Measurements from ENCODE around the gene PCSK2.

The PCSK2 gene

GRCh38 chr20:17443131-17443858 is 216.5 kb downstream of the PCSK2 start:
- DNase-seq (ENCODE audit: low read depth): no peak
- TF ChIP-seq CTCF (IDR thresholded peaks at IDR 0.05; ENCODE audit: insufficient read depth, low read depth, low read length, missing control alignments): no peak
- no peak overlapping the region for H3K4me3 ChIP-seq (ENCODE audit: low read length)

DNA sequence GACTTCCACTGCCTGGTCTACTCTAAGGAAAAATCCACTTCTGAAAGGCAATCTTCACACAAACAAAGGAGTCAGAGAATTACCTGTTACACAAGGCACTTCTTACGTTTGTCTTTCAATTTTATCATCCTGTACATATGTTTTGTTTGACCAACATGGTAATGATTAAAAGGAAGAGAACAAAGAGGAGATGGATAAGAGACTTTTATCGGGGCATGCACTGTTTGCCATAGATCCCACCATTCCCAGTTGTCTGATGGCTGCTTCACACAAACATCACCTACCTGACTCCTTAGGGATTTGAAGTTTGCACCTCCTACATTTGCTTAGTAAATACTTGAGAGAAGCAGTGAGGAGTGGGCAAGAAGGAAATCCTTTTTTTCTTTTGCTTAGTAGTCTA is 217.3 kb downstream of the PCSK2 start:
- no peak for TF ChIP-seq CTCF (IDR thresholded peaks at IDR 0.05; ENCODE audit: insufficient read depth, low read depth, low read length, missing control alignments)
- no peak for DNase-seq (ENCODE audit: low read depth)
- no peak overlapping the region for H3K4me3 ChIP-seq (ENCODE audit: low read length)

DNA sequence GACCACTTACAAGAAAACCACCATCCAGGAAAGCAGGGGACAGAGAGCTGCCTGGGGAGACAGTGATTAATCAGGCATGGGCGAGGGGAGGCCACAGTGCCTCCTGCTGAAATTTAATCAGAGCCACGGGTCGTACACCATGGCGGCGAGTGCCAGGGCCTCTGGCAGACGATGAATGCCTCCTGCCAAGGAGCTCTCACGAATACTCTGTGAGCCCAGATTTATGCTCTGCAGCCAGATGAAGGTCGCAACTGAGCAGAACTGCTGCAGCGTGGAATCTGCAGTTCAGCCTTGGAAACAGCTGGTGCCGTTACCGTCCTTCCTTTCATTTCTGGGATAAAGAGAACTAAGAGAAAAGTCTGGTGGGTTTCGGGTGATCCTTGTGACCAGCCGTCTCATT is 218.7 kb downstream of the PCSK2 start:
- no peak for DNase-seq (ENCODE audit: low read depth)
- no peak overlapping the region for H3K4me3 ChIP-seq (ENCODE audit: low read length)
- no peak for TF ChIP-seq CTCF (IDR thresholded peaks at IDR 0.05; ENCODE audit: insufficient read depth, low read depth, low read length, missing control alignments)

DNA sequence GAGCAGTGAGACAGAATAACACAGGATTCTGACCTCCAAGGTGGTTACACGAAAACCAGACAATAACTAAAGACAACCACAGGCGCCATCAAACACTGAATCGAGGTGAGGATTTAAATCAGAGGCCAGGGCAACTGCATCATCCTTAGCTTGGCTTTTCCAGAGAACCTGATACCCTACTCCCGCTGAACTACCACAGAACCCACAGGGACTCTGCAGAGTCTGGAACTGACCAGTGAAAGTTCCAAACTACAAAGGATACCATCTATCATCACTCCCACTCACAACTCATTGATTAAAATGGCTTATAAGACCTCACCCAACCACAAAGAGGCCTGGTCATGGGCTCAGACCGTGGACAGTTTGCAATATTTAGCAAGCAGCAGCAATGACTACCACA is 219.3 kb downstream of the PCSK2 start:
- DNase-seq (ENCODE audit: low read depth): no peak
- no peak for TF ChIP-seq CTCF (IDR thresholded peaks at IDR 0.05; ENCODE audit: insufficient read depth, low read depth, low read length, missing control alignments)
- no peak overlapping the region for H3K4me3 ChIP-seq (ENCODE audit: low read length)

DNA sequence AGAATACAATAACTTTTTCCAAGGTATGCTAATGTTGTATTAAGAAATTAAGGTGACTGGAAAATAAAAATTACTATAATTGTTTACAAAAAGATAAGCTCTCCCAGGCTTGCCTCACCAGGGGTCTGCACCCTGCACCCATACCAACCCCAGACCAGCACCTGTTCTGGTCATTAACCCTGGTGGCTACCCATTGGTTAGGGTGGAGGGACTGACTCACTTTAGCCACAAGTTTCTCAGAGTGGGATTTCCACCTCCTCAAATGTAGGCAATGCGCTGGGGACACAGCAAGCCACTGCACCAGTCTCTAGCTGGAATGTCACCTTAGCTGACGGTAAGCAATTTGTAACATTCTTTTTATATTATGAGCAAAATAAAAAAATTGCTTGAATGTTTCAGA is 221.2 kb downstream of the PCSK2 start:
- no peak for TF ChIP-seq CTCF (IDR thresholded peaks at IDR 0.05; ENCODE audit: insufficient read depth, low read depth, low read length, missing control alignments)
- H3K4me3 ChIP-seq (ENCODE audit: low read length): no peak overlapping the region
- DNase-seq (ENCODE audit: low read depth): no peak

- DNase-seq (ENCODE audit: low read depth): no peak
- no peak for TF ChIP-seq CTCF (IDR thresholded peaks at IDR 0.05; ENCODE audit: insufficient read depth, low read depth, low read length, missing control alignments)
- H3K4me3 ChIP-seq (ENCODE audit: low read length): no peak overlapping the region
Measured at GRCh38 chr20:17449031-17449430, 222.2 kb downstream of the PCSK2 start.

- DNase-seq (ENCODE audit: low read depth): no peak
- no peak overlapping the region for H3K4me3 ChIP-seq (ENCODE audit: low read length)
Measured at GRCh38 chr20:17452441-17452840, 225.6 kb downstream of the PCSK2 start.

More at GRCh38 chr20:17452441-17452840, 225.6 kb downstream of the PCSK2 start:
- no peak for TF ChIP-seq CTCF (IDR thresholded peaks at IDR 0.05; ENCODE audit: insufficient read depth, low read depth, low read length, missing control alignments)
